Endothelial cell of umbilical vein (primary cell): Measurements from ENCODE around the gene RAB5IF. TPM values are rescaled to one million over a fixed set of nuclear protein-coding genes. Genes with fewer than 3 reads are reported as not detected.

Experiments used
- BruUV-seq: library from RNA; stranded (reverse); fragments of 400-500 nt; replicated peaks from 2 replicates; lab custom pipeline; 2021; lab: Mats Ljungman, UMichigan
- CTCF ChIA-PET: fragments of 300-600, 350-600 bp; sonication (Branson Sonifier 250); formaldehyde crosslinking; loops from one replicate; lab custom pipeline; 2021; ENCODE audit warnings: antibody characterized with exemption, inconsistent platforms; lab: Charles Lee
- POLR2A ChIA-PET: fragments of 300-600, 350-600 bp; sonication (Branson Sonifier 250); formaldehyde crosslinking; loops from one replicate; lab custom pipeline; 2021; ENCODE audit warnings: antibody characterized with exemption, inconsistent platforms; lab: Charles Lee
- DNase-seq: peaks from one replicate; pipeline ENCODE4 v3.0.0-alpha.2; 2011; ENCODE audit warnings: low read depth, low spot score
- FAIRE-seq: peaks from 2 replicates; lab custom pipeline; 2011; peaks lifted over from hg19 to GRCh38; lab: Jason Lieb, UNC
- H2AFZ ChIP-seq: 2 replicates; pipeline ENCODE4 v1.6.0; 2012; ENCODE audit warnings: low read depth, low read length, control low read depth, inconsistent platforms
- H3K27ac ChIP-seq: 2 replicates; pipeline ENCODE4 v1.5.1; 2011; ENCODE audit warnings: low read depth, mild to moderate bottlenecking, control low read depth, low read length, moderate library complexity; ENCODE audit not compliant: insufficient read depth
- H3K27me3 ChIP-seq, 2 experiments: 2 replicates each; pipeline versions ENCODE4 v1.6.0 to v1.6.1; 2011; ENCODE audit warnings: low read length in 2 of 2, mixed read lengths in 1 of 2; ENCODE audit not compliant: control insufficient read depth in 2 of 2, insufficient read depth in 2 of 2
- H3K36me3 ChIP-seq, 2 experiments: 2 replicates in 1 of 2; 3 replicates in 1 of 2; pipeline ENCODE4 v1.5.1; 2011; ENCODE audit warnings: low read length in 2 of 2, mild to moderate bottlenecking in 1 of 2, moderate library complexity in 1 of 2; ENCODE audit not compliant: control insufficient read depth in 2 of 2, insufficient read depth in 2 of 2; ENCODE audit errors: extremely low read depth in 1 of 2
- H3K4me1 ChIP-seq: 3 replicates; pipeline ENCODE4 v1.5.1; 2011; ENCODE audit warnings: mild to moderate bottlenecking, low read length; ENCODE audit not compliant: control insufficient read depth, insufficient read depth; ENCODE audit errors: extremely low read depth
- H3K4me2 ChIP-seq: 2 replicates; pipeline ENCODE4 v1.6.1; 2011; ENCODE audit warnings: low read length, control low read depth, mixed read lengths; ENCODE audit not compliant: insufficient read depth
- H3K4me3 ChIP-seq, 3 experiments: fragments of 200-600 bp in 1 of 3; sonication (generic), shearing (Covaris generic) in 1 of 3; replicated peaks in 1 of 3; 2 replicates each; pipeline ENCODE4 v1.5.1; 2011 to 2016; ENCODE audit warnings: control low read depth in 3 of 3, low read length in 3 of 3, mild to moderate bottlenecking in 2 of 3, inconsistent platforms in 1 of 3, low read depth in 1 of 3, moderate library complexity in 1 of 3; ENCODE audit not compliant: insufficient read depth in 1 of 3
- H3K79me2 ChIP-seq: 2 replicates; pipeline ENCODE4 v1.6.0; 2012; ENCODE audit warnings: low read length, inconsistent platforms; ENCODE audit not compliant: control insufficient read depth, insufficient read depth
- H3K9ac ChIP-seq: replicated peaks from 2 replicates; pipeline ENCODE3; 2011; ENCODE audit warnings: low read length, control low read depth; ENCODE audit not compliant: insufficient read depth; ENCODE audit errors: extremely low read depth
- H3K9me1 ChIP-seq: replicated peaks from 3 replicates; pipeline ENCODE4 v1.6.0; 2011; ENCODE audit warnings: mild to moderate bottlenecking, low read length; ENCODE audit not compliant: control insufficient read depth, insufficient read depth; ENCODE audit errors: extremely low read depth
- H3K9me3 ChIP-seq: replicated peaks from 2 replicates; pipeline ENCODE4 v1.5.1; 2012; ENCODE audit warnings: low read length, inconsistent platforms; ENCODE audit not compliant: control insufficient read depth, insufficient read depth
- H4K20me1 ChIP-seq: replicated peaks from 2 replicates; pipeline ENCODE3; 2011; ENCODE audit warnings: mild to moderate bottlenecking, low read length; ENCODE audit not compliant: control insufficient read depth, insufficient read depth; ENCODE audit errors: extremely low read depth
- FOS ChIP-seq: IDR thresholded peaks from 2 replicates; pipeline ENCODE4 v1.6.1; 2011; ENCODE audit warnings: mild to moderate bottlenecking, low read length, moderate library complexity, borderline replicate concordance; ENCODE audit not compliant: insufficient read depth
- JUN ChIP-seq: IDR thresholded peaks from 2 replicates; pipeline ENCODE4 v1.6.1; 2011; ENCODE audit warnings: borderline replicate concordance, low read depth; ENCODE audit not compliant: insufficient read length, insufficient read depth
- MYC ChIP-seq: IDR thresholded peaks from one replicate; pipeline ENCODE4 v1.6.1; 2011; ENCODE audit warnings: mild to moderate bottlenecking, low read depth, low read length
- POLR2A ChIP-seq: IDR thresholded peaks from 2 replicates; pipeline ENCODE4 v1.6.1; 2012; ENCODE audit warnings: low read depth, mild to moderate bottlenecking, control low read depth, low read length
- POLR2AphosphoS5 ChIP-seq: IDR thresholded peaks from 2 replicates; pipeline ENCODE4 v1.6.1; 2012; ENCODE audit warnings: low read depth, mild to moderate bottlenecking, control low read depth, low read length, moderate library complexity; ENCODE audit not compliant: insufficient read depth
- dilution Hi-C: fragments of 300-500 bp; cut with MboI; formaldehyde crosslinking; loops from one replicate; pipeline ENCODE4 v1.15.0; 2019; ENCODE audit warnings: low sequenced_read_pairs; ENCODE audit not compliant: extremely low pct_ligation_motif_present
- intact Hi-C: fragments of 100-400 bp; cut with micrococcal nuclease; formaldehyde crosslinking; loops from one replicate; pipeline ENCODE4 v1.10.0; 2022
- polyA plus RNA-seq, 4 experiments: library from polyadenylated mRNA; depleted of rRNA in 3 of 4; stranded (reverse) in 3 of 4; unstranded in 1 of 4; fragments of >200 nt; gene quantifications; 2 replicates each; pipeline versions ENCODE4 v1.2.1 to v1.2.3, GENCODE V29; 2011 to 2012; ENCODE audit warnings: missing spikeins in 1 of 4
- total RNA-seq: library from RNA; stranded (reverse); gene quantifications from 2 replicates; pipeline ENCODE4 v1.2.3, GENCODE V29; 2021
- TF ChIP-seq, protein P1 (sequence below), 2 donors: IDR thresholded peaks; 1 replicate in 1 of 2; 2 replicates in 1 of 2; pipeline ENCODE4 v1.5.1; 2011; ENCODE audit warnings: low read length in 2 of 2, mild to moderate bottlenecking in 2 of 2, moderate library complexity in 2 of 2, control low read depth in 1 of 2, inconsistent platforms in 1 of 2, low read depth in 1 of 2; ENCODE audit not compliant: insufficient read depth in 1 of 2; ENCODE audit errors: extremely low read depth in 1 of 2

RAB5IF gene
- total and polyA plus RNA-seq, 2 donors (not counting 3 experiments of a cell fraction or from before 2014, with no cell fraction given) = 113 to 162 TPM

DNA sequence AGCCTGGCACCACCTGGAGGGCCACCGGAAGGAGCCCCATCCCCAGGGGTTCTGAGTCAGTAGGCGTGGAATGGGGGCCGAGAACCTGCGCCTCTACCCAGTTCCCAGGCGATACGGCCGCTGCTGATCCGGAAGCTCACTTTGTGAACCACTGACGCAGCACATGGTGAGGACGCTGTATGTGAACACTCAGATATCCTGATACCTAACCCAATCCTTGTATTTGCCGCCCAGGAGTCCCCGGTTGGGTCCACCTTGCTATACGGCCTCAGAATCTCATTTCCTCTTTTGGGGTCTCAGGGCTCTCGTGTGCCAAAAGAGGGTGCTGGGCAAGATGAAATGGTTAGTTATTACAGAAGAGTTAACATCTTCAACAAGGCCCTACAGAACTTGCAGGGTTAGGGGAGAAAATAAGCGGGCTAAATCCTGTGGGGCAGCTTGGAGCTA, 604 bp upstream of the RAB5IF start:
- Histone ChIP-seq H2AFZ (peak overlapping the region; percentile 61), H4K20me1 (no peaks in the 10 kb centered on the region), H3K27ac (peak overlapping the region; percentile 1), H3K9me3 (no peaks in the 10 kb centered on the region), H3K4me1 (peaks cover 19% of the 10 kb centered on the region), H3K4me3 (peak overlapping the region in 1 of 3 experiments; percentile 17), H3K36me3 (peaks cover 11 to 12% of the 10 kb centered on the region in 2 experiments), H3K9ac (no peak overlapping the region), H3K79me2 (peaks cover 28% of the 10 kb centered on the region), H3K27me3 (no peaks in the 10 kb centered on the region), H3K4me2 (peak overlapping the region; percentile 54), H3K9me1 (no peaks in the 10 kb centered on the region)
- POLR2A ChIA-PET = interaction anchor here (0.6 to 1.6 kb wide), 4 partner anchors 29 to 169 kb away, joined by 3 to 6 read pairs (median 3); partner anchors contain the start of genes DSN1 and MYL9
- intact Hi-C loops (loop anchor here (1.0 to 5.0 kb wide), 4 partner anchors 32 to 143 kb away; partner anchors contain the start of gene TGIF2), dilution Hi-C loops (no loop called here)
- CTCF ChIA-PET = interaction anchor here (0.8 to 3.6 kb wide), 23 partner anchors 11 to 314 kb away, joined by 3 to 23 read pairs (median 5); partner anchors contain the start of genes DSN1, NDRG3 and TGIF2
- BruUV-seq = TSS peak; percentile 48
- FAIRE-seq (no peak), DNase-seq (no peak)
- TF ChIP-seq POLR2AphosphoS5 (no peak), MYC (no peak), JUN (no peak), POLR2A (no peak), FOS (no peak)
- TF ChIP-seq, protein P1, sequence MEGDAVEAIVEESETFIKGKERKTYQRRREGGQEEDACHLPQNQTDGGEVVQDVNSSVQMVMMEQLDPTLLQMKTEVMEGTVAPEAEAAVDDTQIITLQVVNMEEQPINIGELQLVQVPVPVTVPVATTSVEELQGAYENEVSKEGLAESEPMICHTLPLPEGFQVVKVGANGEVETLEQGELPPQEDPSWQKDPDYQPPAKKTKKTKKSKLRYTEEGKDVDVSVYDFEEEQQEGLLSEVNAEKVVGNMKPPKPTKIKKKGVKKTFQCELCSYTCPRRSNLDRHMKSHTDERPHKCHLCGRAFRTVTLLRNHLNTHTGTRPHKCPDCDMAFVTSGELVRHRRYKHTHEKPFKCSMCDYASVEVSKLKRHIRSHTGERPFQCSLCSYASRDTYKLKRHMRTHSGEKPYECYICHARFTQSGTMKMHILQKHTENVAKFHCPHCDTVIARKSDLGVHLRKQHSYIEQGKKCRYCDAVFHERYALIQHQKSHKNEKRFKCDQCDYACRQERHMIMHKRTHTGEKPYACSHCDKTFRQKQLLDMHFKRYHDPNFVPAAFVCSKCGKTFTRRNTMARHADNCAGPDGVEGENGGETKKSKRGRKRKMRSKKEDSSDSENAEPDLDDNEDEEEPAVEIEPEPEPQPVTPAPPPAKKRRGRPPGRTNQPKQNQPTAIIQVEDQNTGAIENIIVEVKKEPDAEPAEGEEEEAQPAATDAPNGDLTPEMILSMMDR (IDR thresholded peaks at IDR 0.05; ENCODE audit: extremely low read depth in 1 of 2, insufficient read depth in 1 of 2, low read depth in 1 of 2, low read length in 2 of 2) = no peak
